A549 (cell line): ENCODE results near the gene GNG12. TPM values are rescaled to one million over a fixed set of nuclear protein-coding genes. Genes with fewer than 3 reads are reported as not detected.

Experiments
- ATAC-seq, 2 experiments: fragments of 200-7000 bp in 1 of 2; fragments of >200 bp in 1 of 2; cut with Nextera tagmentation in 1 of 2; cut with Tn5 transposase in 1 of 2; 3 replicates each; pipeline versions ENCODE4 v1.8.0 to v1.9.1; 2018 to 2020; ENCODE audit warnings: mild to moderate bottlenecking in 1 of 2, moderate library complexity in 1 of 2
- CTCF ChIA-PET: fragments of 300-600 bp; sonication (Branson Sonifier 250); formaldehyde crosslinking; extraction: SDS; loops from one replicate; lab custom pipeline; 2021; ENCODE audit warnings: antibody characterized with exemption, inconsistent platforms; lab: Yijun Ruan, JAX
- POLR2A ChIA-PET: fragments of 350-600 bp; formaldehyde crosslinking; extraction: SDS; loops from one replicate; lab custom pipeline; 2021; ENCODE audit warnings: antibody characterized with exemption, inconsistent platforms; lab: Yijun Ruan, JAX
- DNase-seq, 2 experiments: peaks; one replicate each; pipeline versions ENCODE4 v3.0.0 to v3.0.0-alpha.2; 2011 to 2016; ENCODE audit warnings: low read depth in 1 of 2, low spot score in 1 of 2
- FAIRE-seq: peaks from 2 replicates; lab custom pipeline; 2011; peaks lifted over from hg19 to GRCh38; lab: Jason Lieb, UNC
- H3K27ac ChIP-seq, 2 experiments: fragments of >200 bp; sonication (Bioruptor Twin); formaldehyde crosslinking; 3 replicates each; pipeline ENCODE4 v1.5.1; 2016 to 2017
- H3K4me1 ChIP-seq: fragments of >200 bp; sonication (Bioruptor Twin); formaldehyde crosslinking; 3 replicates; pipeline ENCODE4 v1.6.1; 2016
- H3K4me2 ChIP-seq: fragments of >200 bp; sonication (Bioruptor Twin); formaldehyde crosslinking; 3 replicates; pipeline ENCODE4 v1.6.1; 2016
- H3K4me3 ChIP-seq: fragments of >200 bp; sonication (Bioruptor Twin); formaldehyde crosslinking; 3 replicates; pipeline ENCODE4 v1.5.1; 2016
- H3K9me3 ChIP-seq: fragments of >200 bp; sonication (Bioruptor Twin); formaldehyde crosslinking; 3 replicates; pipeline ENCODE4 v1.6.1; 2016
- CHD2 ChIP-seq: fragments of 150-350 bp; IDR thresholded peaks from 2 replicates; pipeline ENCODE4 v1.6.1; 2014; ENCODE audit warnings: low read length; ENCODE audit not compliant: partially characterized antibody
- EHMT2 ChIP-seq: fragments of 200-600 bp; sonication (generic); IDR thresholded peaks from 2 replicates; pipeline ENCODE4 v1.6.1; 2016; ENCODE audit warnings: antibody characterized with exemption, low read depth, mild to moderate bottlenecking, moderate library complexity
- EP300 ChIP-seq, 2 experiments: fragments of >200 bp; sonication (Bioruptor Twin); formaldehyde crosslinking; IDR thresholded peaks; 2 replicates in 1 of 2; 3 replicates in 1 of 2; pipeline ENCODE4 v1.6.1; 2016 to 2017
- FOSB ChIP-seq: fragments of 250-450 bp; sonication (Bioruptor Pico); IDR thresholded peaks from 2 replicates; pipeline ENCODE4 v1.5.0; 2020; ENCODE audit warnings: mild to moderate bottlenecking, moderate library complexity
- GATA3 ChIP-seq: IDR thresholded peaks from 2 replicates; pipeline ENCODE4 v1.6.1; 2012; ENCODE audit warnings: borderline replicate concordance
- HEYL ChIP-seq: fragments of 250-450 bp; sonication (Bioruptor Pico); IDR thresholded peaks from 2 replicates; pipeline ENCODE4 v1.8.0; 2021; ENCODE audit warnings: mild to moderate bottlenecking, moderate library complexity
- HOXB5 ChIP-seq: fragments of 250-450 bp; sonication (Bioruptor Pico); IDR thresholded peaks from 2 replicates; pipeline ENCODE4 v1.5.0; 2020; ENCODE audit warnings: mild to moderate bottlenecking, moderate library complexity
- JUN ChIP-seq, 2 experiments: fragments of >200 bp; sonication (Bioruptor Twin); formaldehyde crosslinking; IDR thresholded peaks; 2 replicates in 1 of 2; 3 replicates in 1 of 2; pipeline ENCODE4 v1.6.1; 2016 to 2017
- JUNB ChIP-seq: fragments of >200 bp; sonication (Bioruptor Twin); formaldehyde crosslinking; IDR thresholded peaks from 2 replicates; pipeline ENCODE4 v1.6.1; 2016
- KDM5A ChIP-seq: fragments of 200-600 bp; sonication (generic); IDR thresholded peaks from 2 replicates; pipeline ENCODE4 v1.6.1; 2016; ENCODE audit warnings: antibody characterized with exemption, mild to moderate bottlenecking
- MYC ChIP-seq: IDR thresholded peaks from 2 replicates; pipeline ENCODE4 v1.6.1; 2012; ENCODE audit warnings: mild to moderate bottlenecking, inconsistent platforms, low read length, improper control_type of control experiment, borderline replicate concordance
- PHF8 ChIP-seq: fragments of 200-600 bp; sonication (generic); IDR thresholded peaks from 2 replicates; pipeline ENCODE4 v1.6.1; 2016; ENCODE audit warnings: low read depth, mild to moderate bottlenecking, antibody characterized with exemption, moderate library complexity, borderline replicate concordance
- RAD21 ChIP-seq, 2 experiments: fragments of >200 bp in 1 of 2; sonication (Bioruptor Twin) in 1 of 2; formaldehyde crosslinking in 1 of 2; IDR thresholded peaks in 1 of 2; conservative IDR thresholded peaks in 1 of 2; 2 replicates in 1 of 2; 3 replicates in 1 of 2; pipeline ENCODE4 v1.6.1; 2012 to 2018; ENCODE audit warnings: inconsistent platforms in 1 of 2
- RNF2 ChIP-seq: fragments of 200-600 bp; sonication (generic); IDR thresholded peaks from 2 replicates; pipeline ENCODE4 v1.6.1; 2016; ENCODE audit warnings: low read depth, mild to moderate bottlenecking, antibody characterized with exemption, moderate library complexity, borderline replicate concordance
- SREBF2 ChIP-seq: fragments of 450-650 bp; IDR thresholded peaks from 2 replicates; pipeline ENCODE4 v1.6.1; 2014; ENCODE audit warnings: mild to moderate bottlenecking, moderate library complexity
- TP53 ChIP-seq: fragments of 250-450 bp; sonication (Bioruptor Pico); IDR thresholded peaks from 2 replicates; pipeline ENCODE4 v1.5.0; 2021; ENCODE audit warnings: mild to moderate bottlenecking, moderate library complexity
- ZC3H11A ChIP-seq: fragments of 450-650 bp; IDR thresholded peaks from 2 replicates; pipeline ENCODE4 v1.6.1; 2014; ENCODE audit warnings: antibody characterized with exemption, mild to moderate bottlenecking
- ZNF302 ChIP-seq: fragments of 250-450 bp; sonication (Bioruptor Pico); IDR thresholded peaks from 2 replicates; pipeline ENCODE4 v1.9.0; 2021; ENCODE audit warnings: inconsistent platforms, mild to moderate bottlenecking, moderate library complexity
- WGBS: methylation state at CpG from one replicate; pipeline ENCODE4 v1.1.6; 2017; ENCODE audit errors: missing lambda C conversion rate; 5-methylcytosine and 5-hydroxymethylcytosine counted together
- polyA plus RNA-seq, 4 experiments: library from polyadenylated mRNA; depleted of rRNA in 3 of 4; stranded (reverse); fragments of >200 nt; fragmentation: RNase III in 1 of 4; extraction: RNeasy Plus Mini Kit Qiagen cat#74134 plus additional on column Dnase treatment in 1 of 4; gene quantifications; 2 replicates in 3 of 4; 3 replicates in 1 of 4; pipeline ENCODE4 v1.2.3, GENCODE V29; 2011 to 2017
- TF ChIP-seq, protein P1 (sequence below): fragments of >200 bp; sonication (Bioruptor Twin); formaldehyde crosslinking; IDR thresholded peaks from 2 replicates; pipeline ENCODE4 v1.6.1; 2016
- TF ChIP-seq, protein P2 (sequence below): fragments of 450-650 bp; IDR thresholded peaks from 2 replicates; pipeline ENCODE4 v1.6.1; 2014; ENCODE audit warnings: antibody characterized with exemption
- TF ChIP-seq, protein P3 (sequence below): IDR thresholded peaks from 2 replicates; pipeline ENCODE4 v1.6.1; 2012
- TF ChIP-seq, protein P4 (sequence below): fragments of 250-450 bp; sonication (Bioruptor Pico); IDR thresholded peaks from 2 replicates; pipeline ENCODE4 v1.5.0; 2021; ENCODE audit warnings: mild to moderate bottlenecking, moderate library complexity, borderline replicate concordance
- TF ChIP-seq, protein P5 (sequence below): fragments of 250-450 bp; sonication (Bioruptor Pico); IDR thresholded peaks from 2 replicates; pipeline ENCODE4 v1.5.0; 2020; ENCODE audit warnings: low read depth, mild to moderate bottlenecking, moderate library complexity
- TF ChIP-seq, protein P6 (sequence below): fragments of >200 bp; sonication (Bioruptor Twin); formaldehyde crosslinking; IDR thresholded peaks from 3 replicates; pipeline ENCODE4 v1.5.1; 2016

The GNG12 gene
- polyA plus RNA-seq, 2 of the 4 experiments (the other 2 are of a cell fraction): 91.8 to 132 TPM

DNA sequence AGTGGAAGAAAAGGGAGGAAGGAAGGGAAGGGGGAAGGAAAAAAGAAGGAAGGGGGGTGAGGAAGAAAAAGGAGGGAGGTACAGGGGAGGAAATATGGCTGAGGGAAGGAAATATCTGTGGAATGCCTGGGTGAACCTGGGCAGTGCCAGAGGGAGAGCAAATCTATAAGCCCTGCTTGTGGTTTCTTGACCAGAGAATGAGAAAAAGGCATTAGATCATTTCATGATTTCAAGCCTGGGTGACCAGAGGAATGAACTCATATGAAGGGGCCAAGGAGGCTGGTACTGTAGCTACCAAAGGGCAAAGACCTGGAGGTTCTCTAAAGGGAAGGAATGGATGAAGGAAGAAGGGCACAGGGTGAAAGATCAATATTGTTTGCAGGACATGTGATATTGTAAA is 31.4 kb downstream of the GNG12 start:
- Histone ChIP-seq H3K9me3 (peaks cover 15% of the 10 kb centered on the region), H3K27ac (0 out of 6 replicates have a peak overlapping the region, but pooled peaks of 1 of the 2 experiments have one; percentile 1), H3K4me3 (no peak overlapping the region), H3K4me1 (peaks cover 29% of the 10 kb centered on the region), H3K4me2 (no peak overlapping the region)
- no peak for TF ChIP-seq EHMT2
- no peak for TF ChIP-seq EP300 (IDR thresholded peaks at IDR 0.05)
- TF ChIP-seq, protein P1, sequence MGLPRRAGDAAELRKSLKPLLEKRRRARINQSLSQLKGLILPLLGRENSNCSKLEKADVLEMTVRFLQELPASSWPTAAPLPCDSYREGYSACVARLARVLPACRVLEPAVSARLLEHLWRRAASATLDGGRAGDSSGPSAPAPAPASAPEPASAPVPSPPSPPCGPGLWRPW: no peak
- TF ChIP-seq ZNF302 (CRISPR knock-in tag): no peak
- TF ChIP-seq KDM5A: no peak
- TF ChIP-seq JUN (IDR thresholded peaks at IDR 0.05): no peak
- no peak for TF ChIP-seq FOSB (CRISPR knock-in tag)
- TF ChIP-seq, protein P2, sequence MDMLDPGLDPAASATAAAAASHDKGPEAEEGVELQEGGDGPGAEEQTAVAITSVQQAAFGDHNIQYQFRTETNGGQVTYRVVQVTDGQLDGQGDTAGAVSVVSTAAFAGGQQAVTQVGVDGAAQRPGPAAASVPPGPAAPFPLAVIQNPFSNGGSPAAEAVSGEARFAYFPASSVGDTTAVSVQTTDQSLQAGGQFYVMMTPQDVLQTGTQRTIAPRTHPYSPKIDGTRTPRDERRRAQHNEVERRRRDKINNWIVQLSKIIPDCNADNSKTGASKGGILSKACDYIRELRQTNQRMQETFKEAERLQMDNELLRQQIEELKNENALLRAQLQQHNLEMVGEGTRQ: no peak
- no peak for TF ChIP-seq SREBF2
- no peak for TF ChIP-seq CHD2
- no peak for TF ChIP-seq JUNB
- TF ChIP-seq, protein P3, sequence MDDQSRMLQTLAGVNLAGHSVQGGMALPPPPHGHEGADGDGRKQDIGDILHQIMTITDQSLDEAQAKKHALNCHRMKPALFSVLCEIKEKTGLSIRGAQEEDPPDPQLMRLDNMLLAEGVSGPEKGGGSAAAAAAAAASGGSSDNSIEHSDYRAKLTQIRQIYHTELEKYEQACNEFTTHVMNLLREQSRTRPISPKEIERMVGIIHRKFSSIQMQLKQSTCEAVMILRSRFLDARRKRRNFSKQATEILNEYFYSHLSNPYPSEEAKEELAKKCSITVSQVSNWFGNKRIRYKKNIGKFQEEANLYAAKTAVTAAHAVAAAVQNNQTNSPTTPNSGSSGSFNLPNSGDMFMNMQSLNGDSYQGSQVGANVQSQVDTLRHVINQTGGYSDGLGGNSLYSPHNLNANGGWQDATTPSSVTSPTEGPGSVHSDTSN: no peak
- TF ChIP-seq GATA3: no peak
- ChIA-PET CTCF (no interaction called here), POLR2A (no interaction called here)
- FAIRE-seq: no peak
- peak in 1 of 2 experiments; percentile 23; a peak in 2 of 6 replicates for ATAC-seq
- DNase-seq: no peak

DNA sequence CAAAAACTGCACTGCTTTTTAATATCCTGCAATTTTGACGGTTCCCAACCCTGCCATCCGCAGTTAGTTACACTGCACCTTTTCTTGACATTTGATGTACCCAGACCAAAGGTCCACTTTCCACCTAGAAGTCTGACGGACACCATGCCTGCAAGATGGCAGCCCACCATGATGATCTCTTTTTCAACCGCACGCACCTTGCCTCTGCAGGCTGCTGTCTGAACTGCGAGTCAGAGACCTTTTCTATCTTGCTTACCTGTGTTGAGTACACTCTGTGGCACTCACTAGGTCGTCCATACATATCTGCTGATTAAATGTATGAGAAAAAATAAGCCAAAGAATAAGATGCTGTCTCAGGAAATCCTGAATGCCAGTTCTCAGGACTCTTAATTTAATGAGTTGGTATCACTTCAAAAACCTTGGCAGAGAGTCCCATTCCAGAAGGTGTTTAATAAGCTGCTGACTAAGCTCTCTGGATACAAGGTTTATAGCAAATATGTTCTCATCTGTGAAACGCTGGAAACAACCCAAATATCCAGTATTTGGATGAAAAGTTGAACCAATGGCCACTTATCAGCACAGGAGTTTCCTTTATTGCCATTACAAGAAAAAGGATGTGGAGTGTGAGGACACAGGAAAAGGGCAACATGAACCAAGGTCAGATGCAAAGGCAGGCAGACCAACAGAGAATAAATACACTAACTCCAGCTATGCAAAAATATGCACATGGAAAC is 37.9 kb downstream of the GNG12 start:
- WGBS: 85% methylated on average over 8 of the region's 8 CpGs
- DNase-seq (no peak), ATAC-seq (no peak), FAIRE-seq (no peak)
- no peak overlapping the region; the same call in 2 of the 3 replicates for H3K4me2 ChIP-seq
- peaks cover 24% of the 10 kb centered on the region for H3K9me3 ChIP-seq
- H3K4me3 ChIP-seq: no peak overlapping the region
- TF ChIP-seq, protein P2: no peak
- TF ChIP-seq ZC3H11A (no peak), GATA3 (no peak), FOSB (CRISPR knock-in tag) (no peak), TP53 (CRISPR knock-in tag) (no peak), KDM5A (no peak), HOXB5 (CRISPR knock-in tag) (no peak), PHF8 (no peak), MYC (no peak), HEYL (no peak), SREBF2 (no peak), RNF2 (no peak), JUNB (no peak), RAD21 (conservative IDR thresholded peaks at IDR 0.05 in 1 of 2, IDR thresholded peaks at IDR 0.05 in 1 of 2) (no peak)
- TF ChIP-seq, protein P4, sequence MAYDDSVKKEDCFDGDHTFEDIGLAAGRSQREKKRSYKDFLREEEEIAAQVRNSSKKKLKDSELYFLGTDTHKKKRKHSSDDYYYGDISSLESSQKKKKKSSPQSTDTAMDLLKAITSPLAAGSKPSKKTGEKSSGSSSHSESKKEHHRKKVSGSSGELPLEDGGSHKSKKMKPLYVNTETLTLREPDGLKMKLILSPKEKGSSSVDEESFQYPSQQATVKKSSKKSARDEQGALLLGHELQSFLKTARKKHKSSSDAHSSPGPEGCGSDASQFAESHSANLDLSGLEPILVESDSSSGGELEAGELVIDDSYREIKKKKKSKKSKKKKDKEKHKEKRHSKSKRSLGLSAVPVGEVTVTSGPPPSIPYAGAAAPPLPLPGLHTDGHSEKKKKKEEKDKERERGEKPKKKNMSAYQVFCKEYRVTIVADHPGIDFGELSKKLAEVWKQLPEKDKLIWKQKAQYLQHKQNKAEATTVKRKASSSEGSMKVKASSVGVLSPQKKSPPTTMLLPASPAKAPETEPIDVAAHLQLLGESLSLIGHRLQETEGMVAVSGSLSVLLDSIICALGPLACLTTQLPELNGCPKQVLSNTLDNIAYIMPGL: no peak
- TF ChIP-seq, protein P5, sequence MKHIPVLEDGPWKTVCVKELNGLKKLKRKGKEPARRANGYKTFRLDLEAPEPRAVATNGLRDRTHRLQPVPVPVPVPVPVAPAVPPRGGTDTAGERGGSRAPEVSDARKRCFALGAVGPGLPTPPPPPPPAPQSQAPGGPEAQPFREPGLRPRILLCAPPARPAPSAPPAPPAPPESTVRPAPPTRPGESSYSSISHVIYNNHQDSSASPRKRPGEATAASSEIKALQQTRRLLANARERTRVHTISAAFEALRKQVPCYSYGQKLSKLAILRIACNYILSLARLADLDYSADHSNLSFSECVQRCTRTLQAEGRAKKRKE: no peak
- TF ChIP-seq, protein P6, sequence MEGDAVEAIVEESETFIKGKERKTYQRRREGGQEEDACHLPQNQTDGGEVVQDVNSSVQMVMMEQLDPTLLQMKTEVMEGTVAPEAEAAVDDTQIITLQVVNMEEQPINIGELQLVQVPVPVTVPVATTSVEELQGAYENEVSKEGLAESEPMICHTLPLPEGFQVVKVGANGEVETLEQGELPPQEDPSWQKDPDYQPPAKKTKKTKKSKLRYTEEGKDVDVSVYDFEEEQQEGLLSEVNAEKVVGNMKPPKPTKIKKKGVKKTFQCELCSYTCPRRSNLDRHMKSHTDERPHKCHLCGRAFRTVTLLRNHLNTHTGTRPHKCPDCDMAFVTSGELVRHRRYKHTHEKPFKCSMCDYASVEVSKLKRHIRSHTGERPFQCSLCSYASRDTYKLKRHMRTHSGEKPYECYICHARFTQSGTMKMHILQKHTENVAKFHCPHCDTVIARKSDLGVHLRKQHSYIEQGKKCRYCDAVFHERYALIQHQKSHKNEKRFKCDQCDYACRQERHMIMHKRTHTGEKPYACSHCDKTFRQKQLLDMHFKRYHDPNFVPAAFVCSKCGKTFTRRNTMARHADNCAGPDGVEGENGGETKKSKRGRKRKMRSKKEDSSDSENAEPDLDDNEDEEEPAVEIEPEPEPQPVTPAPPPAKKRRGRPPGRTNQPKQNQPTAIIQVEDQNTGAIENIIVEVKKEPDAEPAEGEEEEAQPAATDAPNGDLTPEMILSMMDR: no peak
- TF ChIP-seq, protein P3: no peak
- peaks cover 52% of the 10 kb centered on the region for H3K4me1 ChIP-seq
- peak overlapping the region in 1 of 2 experiments; percentile 99; a peak in 3 of 6 replicates for H3K27ac ChIP-seq
- CTCF ChIA-PET: interaction anchor here (1.1 to 3.4 kb wide), 3 partner anchors 24 to 35 kb away, joined by 5 to 10 read pairs (median 5); no protein-coding TSS in a partner anchor
- POLR2A ChIA-PET: no interaction called here
